ENCODE results near the gene PARD6A. TPM values are rescaled to one million over a fixed set of nuclear protein-coding genes. Genes with fewer than 3 reads are reported as not detected.
A peak's percentile ranks its signal among the peaks of the same experiment; 100 is the strongest.

Gene PARD6A
- total RNA-seq, 1 experiment from 2014 or later = 10.8 TPM

- Histone ChIP-seq H3K18ac (ENCODE audit: insufficient read length, low read depth, low read length) (no peak overlapping the region), H4K20me1 (ENCODE audit: control insufficient read depth, insufficient read depth, insufficient read length) (no peaks in the 10 kb centered on the region), H3T11ph (ENCODE audit: low read length) (no peak overlapping the region), H2AFZ (ENCODE audit: low read length) (no peak overlapping the region), H4K5ac (ENCODE audit: insufficient read length, low read depth, low read length) (no peak overlapping the region), H2BK5ac (ENCODE audit: insufficient read length, low read length) (no peak overlapping the region), H2AK5ac (ENCODE audit: insufficient read length, low read length) (no peak overlapping the region), H3K79me2 (ENCODE audit: insufficient read depth, low read length) (no peaks in the 10 kb centered on the region), H3K27me3 (ENCODE audit: insufficient read depth, low read length) (no peaks in the 10 kb centered on the region; the same call in 1 of the 2 replicates), H3K4ac (ENCODE audit: low read depth, low read length) (no peak overlapping the region), H3K27ac (ENCODE audit: insufficient read length, low read depth, low read length) (no peak overlapping the region), H3K79me1 (ENCODE audit: insufficient read depth, low read depth, low read length, poor library complexity, severe bottlenecking) (no peaks in the 10 kb centered on the region), H2BK12ac (ENCODE audit: insufficient read length, low read depth, low read length) (no peak overlapping the region), H3K4me2 (ENCODE audit: insufficient read depth, insufficient read length, low read length) (no peak overlapping the region), H2BK120ac (ENCODE audit: low read depth, low read length, poor library complexity, severe bottlenecking) (no peak overlapping the region), H4K91ac (ENCODE audit: insufficient read length, low read depth, low read length) (no peak overlapping the region), H3K9ac (ENCODE audit: extremely low read depth, insufficient read length, low read length) (no peak overlapping the region), H3K23ac (ENCODE audit: insufficient read length, low read depth, low read length) (no peak overlapping the region), H3K14ac (ENCODE audit: insufficient read depth, low read length) (no peak overlapping the region), H3K56ac (ENCODE audit: insufficient read length, low read depth, low read length) (no peak overlapping the region), H2BK20ac (ENCODE audit: low read depth, low read length, poor library complexity, severe bottlenecking) (no peak overlapping the region), H3K9me3 (ENCODE audit: control insufficient read depth, low read depth, low read length) (no peaks in the 10 kb centered on the region), H4K8ac (replicated peaks; ENCODE audit: insufficient read length, low read depth, low read length) (no peak overlapping the region), H3K4me1 (ENCODE audit: insufficient read depth, low read length) (no peaks in the 10 kb centered on the region), H2BK15ac (ENCODE audit: low read depth, low read length) (no peak overlapping the region), H3K23me2 (ENCODE audit: insufficient read length, low read depth, low read length, poor library complexity, severe bottlenecking) (peaks cover 10% of the 10 kb centered on the region)
- H3K9me3 Mint-ChIP-seq = no peaks in the 10 kb centered on the region; a peak in 1 of 5 replicates
- no peak overlapping the region for H3K27ac Mint-ChIP-seq
- peaks cover 8 to 28% (median 26%) of the 10 kb centered on the region in 3 experiments; a peak in 6 of 7 replicates for H3K36me3 Mint-ChIP-seq (ENCODE audit: insufficient read depth in 1 of 3, low read depth in 3 of 3)
- peaks cover 3 to 10% of the 10 kb centered on the region in 2 experiments for H3K4me1 Mint-ChIP-seq
- WGBS (ENCODE audit: extremely low coverage, insufficient read length, low lambda C conversion rate) = no CpG with 5 or more reads among the region's 34 CpGs
- H3K27me3 Mint-ChIP-seq (ENCODE audit: low read depth) = peaks cover 5% of the 10 kb centered on the region
- TF ChIP-seq CTCF (conservative IDR thresholded peaks at IDR 0.05) = no peak
- DNase-seq = peak; percentile 95
- peak overlapping the region in 1 of 2 experiments; percentile 51; a peak in 1 of 5 replicates for H3K4me3 Mint-ChIP-seq
Measured at GRCh38 chr16:67649494-67649931, 11.2 kb upstream of the PARD6A start.
